ENCODE results near the gene SH3D21.

DNA sequence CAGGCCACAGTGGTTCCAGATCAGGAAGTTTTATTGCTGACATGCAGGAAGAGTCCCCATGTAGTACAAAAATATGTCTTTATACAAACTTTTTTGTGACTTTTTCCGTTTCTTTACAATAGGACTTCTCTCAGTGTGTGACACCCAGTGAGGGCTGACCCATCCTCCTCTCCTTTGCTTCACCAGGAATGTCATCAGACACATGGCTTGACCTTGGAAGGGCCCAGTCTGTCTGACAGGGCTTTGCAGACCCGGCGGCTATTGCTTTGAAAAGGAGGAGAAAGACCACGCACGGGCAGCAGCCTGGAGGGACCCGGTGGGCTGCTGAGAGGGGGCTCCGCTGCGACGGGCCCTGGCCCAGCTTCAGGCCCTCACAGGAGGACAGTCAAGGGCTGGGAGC is 33.4 kb downstream of the SH3D21 start:
- TF ChIP-seq, protein P1, sequence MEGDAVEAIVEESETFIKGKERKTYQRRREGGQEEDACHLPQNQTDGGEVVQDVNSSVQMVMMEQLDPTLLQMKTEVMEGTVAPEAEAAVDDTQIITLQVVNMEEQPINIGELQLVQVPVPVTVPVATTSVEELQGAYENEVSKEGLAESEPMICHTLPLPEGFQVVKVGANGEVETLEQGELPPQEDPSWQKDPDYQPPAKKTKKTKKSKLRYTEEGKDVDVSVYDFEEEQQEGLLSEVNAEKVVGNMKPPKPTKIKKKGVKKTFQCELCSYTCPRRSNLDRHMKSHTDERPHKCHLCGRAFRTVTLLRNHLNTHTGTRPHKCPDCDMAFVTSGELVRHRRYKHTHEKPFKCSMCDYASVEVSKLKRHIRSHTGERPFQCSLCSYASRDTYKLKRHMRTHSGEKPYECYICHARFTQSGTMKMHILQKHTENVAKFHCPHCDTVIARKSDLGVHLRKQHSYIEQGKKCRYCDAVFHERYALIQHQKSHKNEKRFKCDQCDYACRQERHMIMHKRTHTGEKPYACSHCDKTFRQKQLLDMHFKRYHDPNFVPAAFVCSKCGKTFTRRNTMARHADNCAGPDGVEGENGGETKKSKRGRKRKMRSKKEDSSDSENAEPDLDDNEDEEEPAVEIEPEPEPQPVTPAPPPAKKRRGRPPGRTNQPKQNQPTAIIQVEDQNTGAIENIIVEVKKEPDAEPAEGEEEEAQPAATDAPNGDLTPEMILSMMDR (conservative IDR thresholded peaks at IDR 0.05 in 1 of 2, IDR thresholded peaks at IDR 0.05 in 1 of 2; ENCODE audit: extremely low read depth in 1 of 2, insufficient read depth in 1 of 2, low read depth in 1 of 2, low read length in 2 of 2): no peak
- no peak for TF ChIP-seq EZH2 (IDR thresholded peaks at IDR 0.05; ENCODE audit: borderline replicate concordance, low read length)
